ENCODE measurements around the gene C20orf96.

GRCh38 chr20:284172-284571 is 6.4 kb downstream of the C20orf96 start:
- no peak for TF ChIP-seq POLR2AphosphoS5 (IDR thresholded peaks at IDR 0.05)
- TF ChIP-seq CTCF (IDR thresholded peaks at IDR 0.05), result no peak
- TF ChIP-seq EP300 (IDR thresholded peaks at IDR 0.05), result no peak

All from sigmoid colon (tissue), 4 donors.